ENCODE data around the gene ARHGAP4. TPM values are rescaled to one million over a fixed set of nuclear protein-coding genes. Genes with fewer than 3 reads are reported as not detected.

Gene ARHGAP4
- total and polyA plus RNA-seq, 10 of the 15 experiments (the other 5 are each of a cell fraction or from before 2014, with no cell fraction given) = 0.71 to 120 (median 44.3) TPM

- Histone ChIP-seq H3K27ac (ENCODE audit: control insufficient read depth, insufficient read depth) (no peak overlapping the region), H3K9ac (ENCODE audit: control insufficient read depth, insufficient read depth, low read length) (no peak overlapping the region), H3K79me2 (ENCODE audit: control insufficient read depth, insufficient read depth, low read length) (no peaks in the 10 kb centered on the region; the same call in 1 of the 2 replicates), H3K4me1 (ENCODE audit: control insufficient read depth, insufficient read depth, low read length) (no peaks in the 10 kb centered on the region), H3K9me3 (replicated peaks; ENCODE audit: control insufficient read depth, insufficient read depth, low read length) (no peaks in the 10 kb centered on the region), H3K4me2 (ENCODE audit: control insufficient read depth, insufficient read depth) (no peak overlapping the region), H3K27me3 (replicated peaks in 1 of 2; ENCODE audit: control insufficient read depth in 2 of 2, insufficient read depth in 2 of 2, low read length in 1 of 2) (no peaks in the 10 kb centered on the region), H2AFZ (ENCODE audit: control insufficient read depth, low read depth, low read length) (no peak overlapping the region), H3K36me3 (ENCODE audit: control insufficient read depth in 2 of 2, insufficient read depth in 2 of 2, low read length in 1 of 2) (peaks cover 6 to 47% of the 10 kb centered on the region in 2 experiments), H4K20me1 (ENCODE audit: control insufficient read depth, insufficient read depth) (no peaks in the 10 kb centered on the region), H3K4me3 (no peak overlapping the region)
- in situ Hi-C loops (cut with MboI) = no loop called here
- ChIA-PET RAD21 (ENCODE audit: unreplicated experiment) (interaction anchor here (0.6 to 2.0 kb wide), 2 partner anchors 18 to 550 kb away, joined by 4 to 5 read pairs; no protein-coding TSS in a partner anchor), POLR2A (no interaction called here), CTCF (interaction anchor here (0.6 to 8.7 kb wide), 6 partner anchors 11 to 411 kb away, joined by 3 to 172 read pairs (median 3); partner anchors contain the start of gene ARHGAP4), SMC1A (ENCODE audit: uncharacterized antibody, unreplicated experiment) (interaction anchor here (0.7 to 6.5 kb wide), 2 partner anchors 14 to 25 kb away, joined by 3 to 61 read pairs; partner anchors contain the start of gene ARHGAP4)
- no peak for FAIRE-seq
- DNase-seq (ENCODE audit: low read depth, low spot score) = no peak
- intact Hi-C loops (cut with micrococcal nuclease; ENCODE audit: unreplicated experiment) = loop anchor here (5.0 kb wide), 1 partner anchor 393 kb away; no protein-coding TSS in a partner anchor
- TF ChIP-seq ZBTB40 (IDR thresholded peaks at IDR 0.05; ENCODE audit: borderline replicate concordance) = no peak
- no peak for TF ChIP-seq EED (IDR thresholded peaks at IDR 0.05; ENCODE audit: low read depth)
- no peak for TF ChIP-seq NR2C2 (IDR thresholded peaks at IDR 0.05; ENCODE audit: borderline replicate concordance, control insufficient read depth, insufficient read length, low read depth)
- no peak for TF ChIP-seq KDM1A (IDR thresholded peaks at IDR 0.05; ENCODE audit: borderline replicate concordance)
- no peak for TF ChIP-seq ASH2L (IDR thresholded peaks at IDR 0.05; ENCODE audit: borderline replicate concordance, low read depth)
- TF ChIP-seq TARDBP (IDR thresholded peaks at IDR 0.05; ENCODE audit: borderline replicate concordance) = no peak
- no peak for TF ChIP-seq NKRF (conservative IDR thresholded peaks at IDR 0.05)
- 93% methylated on average over 19 of the region's 19 CpGs for whole genome bisulfite sequencing (ENCODE audit: insufficient coverage, insufficient replicate concordance, low lambda C conversion rate, missing lambda C conversion rate)
- BruUV-seq (replicated peaks) = no TSS peak
- no peak for ATAC-seq
Observed at GRCh38 chrX:153950127-153950526, 24.1 kb upstream of the ARHGAP4 start.

Measured in GM12878 (cell line).